ENCODE results near the gene PPP2CA.
A peak's percentile ranks its signal among the peaks of the same experiment; 100 is the strongest.
"Not testable (repeated sequence)": the region's sequence is repeated elsewhere in the genome, so short reads cannot be mapped to it uniquely, and the experiment has no call there.

The PPP2CA gene

GRCh38 chr5:134225780-134226440, at the start of gene PPP2CA:
PPP2CA (minus strand) TSS chr5:134226073; CDS start chr5:134225861, 212 bp downstream.
- peak; percentile 85 for DNase-seq

DNA sequence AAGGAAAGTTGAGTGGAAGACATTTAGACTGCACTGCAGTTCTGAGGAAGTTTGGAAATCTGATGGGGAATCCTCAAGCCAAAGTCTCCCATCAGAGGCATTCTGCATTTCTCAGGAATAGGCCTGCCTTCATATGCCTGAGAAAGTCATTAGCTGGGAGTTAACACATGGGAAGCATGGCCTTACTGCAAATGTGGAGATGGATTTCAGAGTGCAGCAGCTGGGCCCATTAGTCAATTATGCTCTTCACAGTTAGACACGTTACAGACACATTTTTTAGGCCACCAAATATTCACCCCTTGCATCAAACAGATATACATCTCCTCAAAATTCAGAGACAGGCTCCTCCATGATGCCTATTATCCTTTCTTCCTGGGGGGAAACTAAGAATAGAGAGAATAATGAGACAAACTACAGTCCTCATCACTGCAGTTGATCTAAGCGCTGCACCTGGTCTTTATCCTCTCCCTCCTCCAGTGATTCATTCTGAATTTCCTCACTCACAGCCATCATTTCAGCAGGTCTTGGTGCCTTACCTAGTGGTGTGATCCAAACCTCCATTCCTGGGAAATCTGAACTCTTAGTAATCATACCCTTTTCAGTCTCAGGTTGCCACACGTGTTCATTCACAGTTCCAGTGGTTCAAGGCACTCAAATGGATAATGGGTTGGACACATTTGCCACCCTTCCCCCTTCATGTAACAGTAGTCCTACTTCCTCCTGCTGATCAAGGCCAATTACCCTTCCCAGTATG, 47.9 kb upstream of the PPP2CA start:
- DNase-seq: no peak

- DNase-seq: no peak
Measured at GRCh38 chr5:134271059-134271458, 45.2 kb upstream of the PPP2CA start.

GRCh38 chr5:134268919-134269318, 43.0 kb upstream of the PPP2CA start:
- no peak for DNase-seq

GRCh38 chr5:134268019-134268601, 42.2 kb upstream of the PPP2CA start:
- no peak for DNase-seq

- DNase-seq: no peak
Measured at GRCh38 chr5:134267366-134268018, 41.6 kb upstream of the PPP2CA start.

- DNase-seq: no peak
Measured at GRCh38 chr5:134263801-134264200, 37.9 kb upstream of the PPP2CA start.

GRCh38 chr5:134262629-134263028, 36.8 kb upstream of the PPP2CA start:
- DNase-seq: not testable (repeated sequence)

DNA sequence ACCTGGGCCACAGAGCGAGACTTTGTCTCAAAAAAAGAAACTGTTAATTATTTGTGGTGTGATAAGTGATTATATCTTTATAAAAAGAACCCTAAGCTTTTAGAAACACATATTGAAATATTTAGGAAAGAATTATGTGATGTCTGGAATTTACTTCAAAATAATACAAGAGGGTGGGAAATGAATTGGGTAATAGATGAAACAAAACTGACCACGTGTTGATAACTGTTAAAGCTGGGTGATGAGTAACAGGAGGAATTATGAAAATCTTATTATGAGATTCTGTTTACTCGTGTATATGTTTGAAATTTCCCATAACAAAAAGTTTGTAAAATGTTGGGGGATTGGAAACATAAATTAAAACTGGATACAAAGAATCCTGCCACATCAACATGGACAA, 33.0 kb upstream of the PPP2CA start:
- DNase-seq: no peak

- no peak for DNase-seq
Measured at GRCh38 chr5:134257176-134257575, 31.3 kb upstream of the PPP2CA start.

GRCh38 chr5:134255418-134256150, 29.7 kb upstream of the PPP2CA start:
- no peak for DNase-seq

DNA sequence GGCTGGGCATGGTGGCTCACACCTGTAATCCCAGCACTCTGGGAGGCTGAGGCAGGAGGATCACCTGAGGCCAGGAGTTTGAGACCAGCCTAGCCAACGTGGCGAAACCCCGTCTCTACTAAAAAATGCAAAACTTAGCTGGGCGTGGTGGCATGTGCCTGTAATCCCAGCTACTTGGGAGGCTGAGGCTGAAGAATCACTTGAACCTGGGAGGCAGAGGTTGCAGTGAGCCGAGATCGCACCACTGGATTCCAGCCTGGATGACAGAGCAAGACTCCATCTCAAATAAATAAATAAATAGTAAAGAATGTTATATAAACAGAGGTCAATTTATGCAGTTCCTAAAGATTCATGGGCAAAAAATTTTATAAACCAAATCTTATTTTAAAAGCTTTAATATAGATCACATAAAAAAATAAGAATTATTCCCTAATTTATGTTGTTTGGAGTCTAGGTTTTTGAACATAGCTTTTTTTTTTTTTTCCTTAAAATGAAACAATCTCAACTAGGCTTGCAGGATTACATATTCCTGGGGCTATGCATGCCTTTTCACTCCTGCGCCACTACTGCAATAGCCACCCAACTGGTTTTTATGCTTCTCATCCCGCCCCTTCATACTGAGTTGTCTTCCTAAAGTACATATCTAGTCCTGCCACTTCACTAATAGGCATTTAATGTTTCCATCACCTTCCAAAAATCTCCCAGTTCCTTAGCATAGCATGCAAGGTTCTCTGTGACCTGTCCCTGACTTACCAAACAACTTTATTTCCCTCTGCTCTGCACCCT, 27.7 kb upstream of the PPP2CA start:
- not testable (repeated sequence) for DNase-seq

DNA sequence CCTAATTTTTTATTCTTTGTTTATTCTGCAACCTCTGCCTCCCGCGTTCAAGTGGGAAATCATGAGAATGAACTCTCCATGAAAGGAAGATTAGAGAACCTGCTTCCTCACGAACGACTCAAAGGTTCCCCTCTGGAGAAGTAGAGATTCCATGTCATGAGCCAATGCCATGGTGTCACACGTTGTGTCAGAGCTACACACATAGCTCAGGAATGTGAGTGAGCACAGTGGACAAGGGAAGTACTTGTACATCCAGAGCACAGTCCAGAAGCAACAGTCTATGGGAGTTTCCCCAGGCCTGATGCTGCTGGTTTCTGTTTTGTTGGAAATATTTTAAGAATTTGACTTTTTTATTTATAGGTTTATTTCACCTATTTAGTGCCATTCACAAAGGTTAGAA, 26.8 kb upstream of the PPP2CA start:
- DNase-seq: no peak

- no peak for DNase-seq
Measured at GRCh38 chr5:134250949-134251348, 25.1 kb upstream of the PPP2CA start.

DNA sequence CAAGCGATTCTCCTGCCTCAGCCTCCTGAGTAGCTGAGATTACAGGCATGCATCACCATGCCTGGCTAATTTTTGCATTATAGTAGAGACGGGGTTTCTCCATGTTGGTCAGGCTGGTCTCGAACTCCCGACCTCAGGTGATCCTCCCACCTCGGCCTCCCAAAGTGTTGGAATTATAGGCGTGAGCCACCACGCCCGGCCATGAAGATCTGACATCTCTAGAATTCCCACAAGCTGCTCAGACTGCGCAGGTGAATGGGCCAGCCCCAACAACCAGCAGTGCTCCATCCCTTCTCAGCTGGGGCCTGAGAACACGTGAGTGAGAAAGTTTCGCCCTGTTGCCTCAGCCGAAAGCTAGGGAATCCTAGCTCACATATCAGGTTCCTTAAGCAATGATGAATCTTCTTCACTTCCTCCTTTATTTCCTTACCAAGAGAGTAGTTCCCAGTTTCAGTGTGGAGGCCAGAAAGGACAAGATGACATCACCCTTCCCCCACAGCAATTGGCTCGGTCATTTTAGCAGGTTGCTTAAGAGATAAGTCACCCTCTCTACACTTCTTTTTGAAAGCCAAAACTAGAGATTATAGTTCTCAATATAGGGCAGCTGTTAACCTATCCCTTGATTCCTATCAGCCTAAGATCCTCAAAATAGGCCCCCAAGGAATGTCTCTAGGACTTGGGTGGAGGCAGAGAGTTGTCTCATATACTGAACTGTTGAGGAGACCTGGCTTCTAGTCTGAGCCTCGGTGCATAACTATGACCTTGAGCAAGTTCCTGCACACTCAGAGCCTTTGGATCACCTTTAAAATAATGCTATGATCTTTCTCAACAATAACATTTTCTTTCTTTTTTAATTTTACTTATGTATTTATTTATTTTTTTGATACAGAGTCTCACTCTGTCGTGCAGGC, 23.9 kb upstream of the PPP2CA start:
- no peak for DNase-seq

GRCh38 chr5:134248256-134248655, 22.4 kb upstream of the PPP2CA start:
- DNase-seq: no peak

DNA sequence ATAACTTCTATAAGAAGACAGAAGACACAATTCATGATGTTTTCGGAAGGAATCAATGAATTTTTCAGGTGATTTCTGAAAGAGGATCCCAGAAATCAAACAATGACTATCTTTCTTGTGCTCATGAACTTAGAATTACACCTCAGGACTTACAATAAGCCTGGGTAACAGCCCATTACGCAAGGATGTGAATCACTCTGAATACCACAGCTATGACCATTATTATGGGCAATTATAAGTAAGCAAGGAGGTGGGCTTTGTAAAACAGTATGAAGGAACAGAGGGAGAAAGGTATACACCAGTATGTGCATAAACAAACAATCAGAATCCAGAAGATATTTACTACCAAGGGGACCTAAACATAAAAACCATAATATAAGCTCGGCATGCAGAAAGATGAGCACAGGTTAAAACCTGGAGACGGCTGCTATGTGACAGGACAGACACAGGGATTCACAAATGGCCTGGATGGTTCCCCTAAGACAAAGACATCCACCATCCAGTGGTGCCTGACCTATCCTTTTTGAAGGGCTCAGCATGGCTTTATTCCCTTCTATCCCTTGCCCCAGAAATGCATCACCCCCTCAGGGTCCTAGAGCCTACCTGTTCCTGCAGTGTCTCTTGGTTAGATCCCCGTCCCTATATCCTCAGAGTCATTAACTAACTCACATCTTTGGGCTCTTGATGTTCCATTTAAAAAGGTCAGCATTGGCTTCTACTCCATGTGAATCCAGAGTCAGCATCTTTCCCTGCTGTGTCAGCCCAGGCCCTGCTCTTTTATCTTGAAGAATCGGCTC, 21.8 kb upstream of the PPP2CA start:
- DNase-seq: no peak

DNA sequence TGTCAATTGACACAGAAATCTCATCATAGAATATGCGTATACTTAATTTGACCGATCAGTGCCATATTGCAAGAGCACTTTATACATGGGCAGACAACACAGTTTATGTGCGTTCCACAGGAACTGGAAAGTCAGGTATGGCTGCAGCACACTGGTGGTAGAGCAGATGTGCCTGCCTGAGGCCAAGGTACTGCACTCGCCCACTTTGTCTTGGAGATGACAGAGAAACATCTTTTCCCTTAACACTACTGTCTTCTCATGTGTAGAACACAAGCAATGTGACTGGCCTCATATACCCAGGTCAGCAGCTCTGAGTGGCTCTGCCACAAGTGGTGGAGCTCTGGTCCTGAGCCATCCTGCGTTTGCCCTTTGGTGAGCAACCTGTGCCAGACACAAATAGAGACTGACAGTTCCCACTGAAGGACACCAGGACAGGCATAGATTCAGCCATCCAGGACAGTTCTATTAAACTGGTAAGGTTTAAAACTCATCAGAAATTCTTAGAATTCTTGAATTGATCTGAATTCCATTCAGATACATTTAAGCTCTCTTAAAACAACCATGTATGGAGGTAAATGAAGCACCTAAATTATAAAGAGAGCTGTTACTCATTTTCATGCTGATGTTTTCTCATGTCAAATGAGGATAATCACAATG, 21.0 kb upstream of the PPP2CA start:
- no peak for DNase-seq

- no peak for DNase-seq
Measured at GRCh38 chr5:134245692-134246091, 19.8 kb upstream of the PPP2CA start.

Measured in NCI-H187 treated with DMSO at 0.1 percent for 48 hours (cell line).